ENCODE results near the gene ZNF43. TPM values are rescaled to one million over a fixed set of nuclear protein-coding genes. Genes with fewer than 3 reads are reported as not detected.
"Not testable (repeated sequence)": the region's sequence is repeated elsewhere in the genome, so short reads cannot be mapped to it uniquely, and the experiment has no call there.

Gene ZNF43
- total RNA-seq, 2 donors from 2014 or later = 5.9 to 7.2 TPM

DNA sequence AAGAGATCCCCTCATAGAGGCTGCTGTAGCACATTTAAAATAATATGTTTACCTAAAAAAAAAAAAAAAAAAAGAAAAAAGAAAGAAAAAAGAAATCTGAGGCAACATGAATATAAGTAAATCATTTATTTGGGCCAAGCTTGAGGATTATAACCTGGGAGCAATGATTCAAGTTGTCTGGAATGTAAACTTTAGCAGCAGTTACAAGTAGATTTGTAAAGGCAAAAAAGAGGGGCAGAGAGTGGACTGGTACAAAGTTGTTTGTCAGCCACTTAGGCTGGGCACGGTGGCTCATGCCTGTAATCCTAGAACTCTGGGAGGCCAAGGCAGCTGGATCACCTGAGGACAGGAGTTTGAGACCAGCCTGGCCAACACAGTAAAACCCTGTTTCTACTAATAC, 11.3 kb downstream of the ZNF43 start:
- Histone ChIP-seq H3K27ac (no peak overlapping the region), H3K36me3 (peaks cover 14% of the 10 kb centered on the region), H3K27me3 (no peaks in the 10 kb centered on the region), H3K9me3 (no peaks in the 10 kb centered on the region), H3K4me1 (no peaks in the 10 kb centered on the region), H3K4me3 (no peak overlapping the region)
- DNase-seq (ENCODE audit: low spot score) = no peak
- TF ChIP-seq, protein P1, sequence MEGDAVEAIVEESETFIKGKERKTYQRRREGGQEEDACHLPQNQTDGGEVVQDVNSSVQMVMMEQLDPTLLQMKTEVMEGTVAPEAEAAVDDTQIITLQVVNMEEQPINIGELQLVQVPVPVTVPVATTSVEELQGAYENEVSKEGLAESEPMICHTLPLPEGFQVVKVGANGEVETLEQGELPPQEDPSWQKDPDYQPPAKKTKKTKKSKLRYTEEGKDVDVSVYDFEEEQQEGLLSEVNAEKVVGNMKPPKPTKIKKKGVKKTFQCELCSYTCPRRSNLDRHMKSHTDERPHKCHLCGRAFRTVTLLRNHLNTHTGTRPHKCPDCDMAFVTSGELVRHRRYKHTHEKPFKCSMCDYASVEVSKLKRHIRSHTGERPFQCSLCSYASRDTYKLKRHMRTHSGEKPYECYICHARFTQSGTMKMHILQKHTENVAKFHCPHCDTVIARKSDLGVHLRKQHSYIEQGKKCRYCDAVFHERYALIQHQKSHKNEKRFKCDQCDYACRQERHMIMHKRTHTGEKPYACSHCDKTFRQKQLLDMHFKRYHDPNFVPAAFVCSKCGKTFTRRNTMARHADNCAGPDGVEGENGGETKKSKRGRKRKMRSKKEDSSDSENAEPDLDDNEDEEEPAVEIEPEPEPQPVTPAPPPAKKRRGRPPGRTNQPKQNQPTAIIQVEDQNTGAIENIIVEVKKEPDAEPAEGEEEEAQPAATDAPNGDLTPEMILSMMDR (IDR thresholded peaks at IDR 0.05) = no peak

DNA sequence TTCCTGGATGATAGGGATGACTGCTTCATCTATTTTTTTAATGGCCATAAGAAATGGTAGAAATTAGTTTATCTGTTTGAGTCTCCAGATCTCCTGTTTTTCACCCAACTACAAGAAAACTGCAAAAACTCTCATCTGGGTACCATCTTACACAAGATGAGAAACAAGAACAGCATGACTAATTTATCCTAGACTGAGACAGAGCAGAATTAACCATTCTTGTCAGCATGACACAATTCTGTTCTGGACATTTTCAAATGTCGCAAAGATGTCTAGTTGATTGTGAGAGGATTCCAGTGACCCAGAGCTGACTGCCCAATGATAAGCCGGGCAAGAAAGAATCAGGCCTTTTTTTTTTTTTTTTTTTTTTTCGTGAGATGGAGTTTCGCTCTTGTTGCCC, 12.8 kb downstream of the ZNF43 start:
- H3K27ac ChIP-seq = no peak overlapping the region
- H3K9me3 ChIP-seq = no peaks in the 10 kb centered on the region
- H3K4me3 ChIP-seq = no peak overlapping the region
- no peak for DNase-seq (ENCODE audit: low spot score)
- no peaks in the 10 kb centered on the region for H3K4me1 ChIP-seq
- TF ChIP-seq, protein P1 (IDR thresholded peaks at IDR 0.05) = no peak
- H3K27me3 ChIP-seq = no peaks in the 10 kb centered on the region
- peaks cover 14% of the 10 kb centered on the region for H3K36me3 ChIP-seq

DNA sequence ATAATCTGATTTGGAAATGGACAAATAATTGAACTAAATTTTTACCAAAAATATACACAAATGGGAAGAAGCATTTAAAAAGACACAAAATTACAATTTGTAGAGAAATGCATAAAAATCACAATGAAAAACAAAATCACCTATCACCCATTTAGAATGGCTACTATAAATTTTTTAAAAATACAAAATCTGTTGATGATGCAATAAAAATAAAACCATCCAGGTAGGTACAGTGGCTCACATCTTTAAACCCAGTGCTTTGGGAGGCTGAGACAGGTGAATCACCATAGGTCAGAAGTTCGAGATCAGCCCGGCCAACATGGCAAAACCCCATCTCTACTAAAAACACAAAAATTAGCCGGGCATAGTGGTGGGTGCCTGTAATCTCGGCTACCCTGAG, 23.5 kb downstream of the ZNF43 start:
- H3K27ac ChIP-seq = no peak overlapping the region

DNA sequence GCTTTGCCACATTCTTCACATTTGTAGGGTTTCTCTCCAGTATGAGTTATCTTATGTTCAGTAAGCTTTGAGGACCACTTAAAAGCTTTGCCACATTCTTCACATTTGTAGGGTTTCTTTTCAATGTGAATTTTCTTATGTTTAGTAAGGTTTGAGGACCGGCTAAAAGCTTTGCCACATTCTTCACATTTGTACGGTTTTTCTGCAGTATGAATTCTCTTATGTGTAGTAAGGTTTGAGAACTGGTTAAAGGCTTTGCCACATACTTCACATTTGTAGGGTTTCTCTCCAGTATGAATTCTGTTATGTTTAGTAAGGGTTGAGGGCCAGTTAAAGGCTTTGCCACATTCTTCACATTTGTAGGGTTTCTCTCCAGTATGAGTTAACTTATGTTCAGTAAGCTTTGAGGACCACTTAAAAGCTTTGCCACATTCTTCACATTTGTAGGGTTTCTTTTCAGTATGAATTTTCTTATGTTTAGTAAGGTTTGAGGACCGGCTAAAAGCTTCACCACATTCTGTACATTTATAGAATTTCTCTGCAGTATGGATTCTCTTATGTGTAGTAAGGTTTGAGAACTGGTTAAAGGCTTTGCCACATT, 27.5 kb downstream of the ZNF43 start:
- H3K4me3 ChIP-seq; DNase-seq (ENCODE audit: low spot score): not testable (repeated sequence)
- H3K36me3 ChIP-seq = peaks cover 55% of the 10 kb centered on the region

More for the DNA sequence above, 23.5 kb downstream of the ZNF43 start:
- Histone ChIP-seq H3K27me3 (no peaks in the 10 kb centered on the region), H3K36me3 (peaks cover 91% of the 10 kb centered on the region), H3K4me3 (no peak overlapping the region), H3K4me1 (no peaks in the 10 kb centered on the region), H3K9me3 (peaks cover 38 to 82% of the 10 kb centered on the region in 2 donors)
- no peak for DNase-seq (ENCODE audit: low spot score)
- TF ChIP-seq, protein P1 (IDR thresholded peaks at IDR 0.05) = no peak

DNA sequence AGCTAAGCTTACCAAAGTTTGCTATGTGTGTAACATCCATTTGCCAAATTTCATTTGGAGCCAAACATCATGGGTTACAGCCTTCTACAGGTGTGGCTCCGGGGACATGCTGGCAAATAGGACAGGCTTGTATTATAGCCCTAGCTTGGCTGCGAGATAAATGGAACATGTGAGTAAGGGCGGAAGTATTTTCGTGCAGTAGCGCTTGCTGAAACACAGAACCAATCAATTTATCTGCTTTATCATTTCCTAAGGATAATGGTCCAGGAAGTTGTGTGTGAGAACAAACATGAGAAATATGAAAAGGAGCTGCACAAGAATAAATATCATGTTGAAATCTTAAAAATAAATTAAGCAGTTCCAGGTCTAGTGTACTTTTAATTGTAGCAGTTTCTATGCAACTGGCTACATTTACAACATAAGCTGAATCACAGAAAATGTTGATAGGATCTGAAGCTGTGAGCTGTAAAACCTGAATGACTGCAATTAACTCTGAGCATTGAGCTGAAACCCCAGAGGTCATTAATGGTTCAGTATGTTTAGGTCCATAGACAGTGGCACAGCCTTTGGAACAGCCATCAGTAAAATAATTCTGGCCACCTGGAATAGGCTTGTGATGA, 46.4 kb downstream of the ZNF43 start:
- H3K27ac ChIP-seq = no peak overlapping the region
- H3K27me3 ChIP-seq = no peaks in the 10 kb centered on the region
- H3K36me3 ChIP-seq = no peaks in the 10 kb centered on the region
- H3K9me3 ChIP-seq = no peaks in the 10 kb centered on the region
- H3K4me3 ChIP-seq = no peak overlapping the region
- TF ChIP-seq, protein P1 (IDR thresholded peaks at IDR 0.05) = no peak
- H3K4me1 ChIP-seq = no peaks in the 10 kb centered on the region
- no peak for DNase-seq (ENCODE audit: low spot score)

More for the DNA sequence above, 27.5 kb downstream of the ZNF43 start:
- not testable (repeated sequence) for H3K27me3 ChIP-seq, H3K27ac ChIP-seq, H3K4me1 ChIP-seq
- H3K9me3 ChIP-seq = peaks cover 47 to 99% of the 10 kb centered on the region in 2 donors

DNA sequence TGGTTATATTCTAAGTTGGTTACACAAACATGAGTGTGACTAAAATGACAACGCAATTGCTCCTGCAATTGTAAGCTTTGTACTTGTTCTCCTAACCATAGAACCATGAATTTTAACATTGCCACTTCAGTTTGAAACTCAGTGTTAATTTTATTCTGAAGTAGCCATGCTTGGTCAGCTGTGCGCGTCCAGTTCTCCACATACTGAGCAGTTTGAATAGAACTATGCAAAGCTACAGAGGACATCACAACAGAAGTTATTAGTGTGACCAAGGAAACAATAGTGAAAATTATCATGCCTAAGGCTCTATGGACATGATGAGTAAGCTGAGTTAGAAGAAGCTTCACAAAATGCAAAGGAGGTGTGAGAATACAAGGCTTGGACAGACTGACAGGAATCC, 49.0 kb downstream of the ZNF43 start:
- no peaks in the 10 kb centered on the region for H3K4me1 ChIP-seq
- H3K4me3 ChIP-seq = no peak overlapping the region
- no peaks in the 10 kb centered on the region for H3K9me3 ChIP-seq
- no peak for DNase-seq (ENCODE audit: low spot score)
- TF ChIP-seq, protein P1 (IDR thresholded peaks at IDR 0.05) = no peak
- no peaks in the 10 kb centered on the region for H3K36me3 ChIP-seq
- no peak overlapping the region for H3K27ac ChIP-seq
- no peaks in the 10 kb centered on the region for H3K27me3 ChIP-seq

DNA sequence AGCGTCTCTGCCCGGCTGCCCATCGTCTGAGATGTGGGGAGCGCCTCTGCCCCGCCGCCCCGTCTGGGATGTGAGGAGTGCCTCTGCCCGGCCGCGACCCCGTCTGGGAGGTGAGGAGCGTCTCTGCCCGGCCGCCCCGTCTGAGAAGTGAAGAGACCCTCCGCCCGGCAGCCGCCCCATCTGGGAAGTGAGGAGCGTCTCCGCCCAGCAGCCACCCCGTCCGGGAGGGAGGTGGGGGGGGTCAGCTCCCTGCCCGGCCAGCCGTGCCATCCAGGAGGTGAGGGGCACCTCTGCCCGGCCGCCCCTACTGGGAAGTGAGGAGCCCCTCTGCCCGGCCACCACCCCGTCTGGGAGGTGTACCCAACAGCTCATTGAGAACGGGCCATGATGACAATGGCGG, 60.2 kb downstream of the ZNF43 start:
- H3K36me3 ChIP-seq; H3K27ac ChIP-seq; H3K4me3 ChIP-seq; H3K27me3 ChIP-seq; H3K9me3 ChIP-seq; H3K4me1 ChIP-seq; DNase-seq (ENCODE audit: low spot score): not testable (repeated sequence)
